RPMI7951 (cell line): ENCODE measurements around the gene ADAMTS18. TPM values are rescaled to one million over a fixed set of nuclear protein-coding genes. Genes with fewer than 3 reads are reported as not detected.
A peak's percentile ranks its signal among the peaks of the same experiment; 100 is the strongest.

Experiments
- DNase-seq: peaks from one replicate; pipeline ENCODE4 v3.0.0-alpha.2; 2012; ENCODE audit warnings: low read depth
- total RNA-seq: library from RNA; depleted of rRNA; stranded (reverse); fragments of >200 nt; shearing (Covaris generic); gene quantifications from 2 replicates; pipeline ENCODE4 v1.2.3, GENCODE V29; 2014

ADAMTS18 gene
- total RNA-seq, 1 experiment from 2014 or later = not detected

DNA sequence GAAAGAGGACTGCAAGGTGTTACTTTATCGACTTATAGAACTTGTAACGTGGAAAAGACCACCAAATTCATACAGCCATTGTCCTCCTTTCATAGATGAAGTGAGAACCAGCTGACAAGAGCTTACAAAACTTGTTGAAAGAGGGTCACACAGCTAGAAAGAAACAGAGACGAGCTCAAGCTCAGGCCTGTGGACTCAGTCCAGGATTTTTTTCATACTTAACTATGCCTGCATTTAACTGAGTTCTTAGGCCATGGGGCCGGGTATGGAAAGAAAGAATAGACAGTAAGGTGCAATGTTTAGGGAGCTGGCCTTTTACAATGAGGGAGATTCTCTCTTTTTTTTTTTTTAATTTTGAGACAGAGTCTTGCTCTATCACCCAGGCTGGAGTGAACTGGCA is 106.1 kb downstream of the ADAMTS18 start:
- DNase-seq = no peak

- no peak for DNase-seq
Observed at GRCh38 chr16:77328274-77328673, 106.6 kb downstream of the ADAMTS18 start.

DNA sequence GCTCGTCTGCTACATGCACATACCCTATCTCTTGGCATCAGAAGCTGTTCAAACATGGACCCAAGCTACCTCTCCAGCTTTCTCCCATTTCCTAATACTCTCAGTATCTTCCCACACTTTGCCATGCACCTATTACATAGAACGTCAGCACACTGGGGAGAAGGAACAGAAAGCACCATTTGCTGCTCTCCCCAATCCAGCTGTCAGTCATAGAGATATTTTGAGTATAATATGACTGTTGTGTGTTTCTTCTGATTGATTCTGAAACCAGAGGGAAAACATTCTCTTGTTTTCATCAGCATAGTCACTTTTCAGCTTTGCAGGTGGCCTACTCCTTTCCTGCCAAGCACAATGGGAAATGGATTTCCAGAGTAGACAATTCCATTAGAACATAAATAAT is 107.1 kb downstream of the ADAMTS18 start:
- no peak for DNase-seq

DNA sequence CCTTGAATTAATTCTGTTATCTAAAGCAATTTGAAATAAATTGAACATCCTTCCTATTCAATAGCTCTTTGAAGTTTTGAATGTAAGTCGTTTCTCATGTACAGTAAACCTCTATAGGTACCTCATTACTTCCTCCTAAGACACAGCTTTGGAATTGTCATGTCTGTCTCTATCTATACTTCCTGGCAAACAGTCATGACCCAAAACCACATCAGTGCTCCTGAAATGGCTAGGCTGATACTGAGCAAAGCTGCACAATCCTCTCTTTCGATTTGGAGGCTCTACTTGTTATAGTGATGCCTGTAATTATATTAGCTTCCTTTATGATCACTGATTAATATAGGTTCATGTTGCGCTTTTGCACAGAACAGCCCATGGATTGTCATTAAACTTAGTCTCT is 110.1 kb downstream of the ADAMTS18 start:
- no peak for DNase-seq

- no peak for DNase-seq
Observed at GRCh38 chr16:77323695-77324094, 111.1 kb downstream of the ADAMTS18 start.

- DNase-seq = no peak
Observed at GRCh38 chr16:77322757-77323156, 112.1 kb downstream of the ADAMTS18 start.

GRCh38 chr16:77317059-77317458 is 117.8 kb downstream of the ADAMTS18 start:
- no peak for DNase-seq

DNA sequence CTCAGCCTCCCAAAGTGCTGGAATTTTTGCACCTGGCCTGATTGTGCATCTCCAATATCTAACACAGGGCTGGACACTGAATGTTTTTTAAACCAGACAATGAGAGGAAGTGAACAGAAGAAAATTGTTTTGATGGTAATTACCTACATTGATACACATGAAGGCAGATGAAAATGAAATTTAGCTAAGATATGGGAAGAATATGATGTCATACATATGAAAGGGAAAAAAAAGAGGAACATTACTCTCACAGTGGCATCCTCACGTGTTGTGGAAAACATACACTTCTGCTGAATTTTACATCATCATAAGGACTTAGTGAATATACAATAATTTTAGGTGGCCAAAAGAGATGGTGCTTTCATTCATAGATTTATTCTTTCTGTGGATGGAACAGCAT is 124.0 kb downstream of the ADAMTS18 start:
- no peak for DNase-seq

- peak; percentile 50 for DNase-seq
Observed at GRCh38 chr16:77308163-77308561, 126.7 kb downstream of the ADAMTS18 start.

DNA sequence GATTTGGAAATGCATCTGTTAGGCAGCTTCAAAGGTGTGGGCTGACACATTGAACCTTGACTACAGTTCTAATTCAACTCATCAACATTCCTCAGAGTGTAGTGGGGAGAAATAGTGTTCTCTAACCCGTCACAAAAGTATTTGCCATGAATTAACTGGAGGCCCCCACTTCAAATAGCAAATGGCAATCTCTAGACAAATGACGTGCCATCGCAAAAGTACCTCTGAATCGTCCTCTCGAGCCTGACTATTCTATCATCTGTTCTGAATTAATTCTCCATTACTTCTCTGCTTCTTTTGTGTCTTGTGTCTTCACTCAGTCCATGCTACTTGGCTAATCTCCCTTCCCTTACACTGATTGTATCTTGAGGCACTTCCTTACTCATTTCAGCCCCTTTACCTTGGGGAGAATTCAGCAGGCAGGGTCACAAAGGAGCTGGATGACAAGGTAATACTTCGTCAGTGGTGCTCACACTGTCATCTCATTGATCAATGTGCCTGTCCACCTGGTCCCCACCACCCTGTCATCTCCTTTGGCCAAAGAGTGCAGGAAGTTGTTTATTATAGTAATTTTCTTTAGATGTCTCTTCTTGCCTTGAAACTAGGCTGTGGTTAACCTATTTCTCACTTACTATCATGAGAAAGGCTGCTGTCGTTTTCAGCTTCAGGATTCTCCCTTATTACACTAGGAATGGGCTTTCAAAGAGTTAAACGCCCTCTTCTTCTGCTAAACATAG is 127.2 kb downstream of the ADAMTS18 start:
- DNase-seq = no peak

DNA sequence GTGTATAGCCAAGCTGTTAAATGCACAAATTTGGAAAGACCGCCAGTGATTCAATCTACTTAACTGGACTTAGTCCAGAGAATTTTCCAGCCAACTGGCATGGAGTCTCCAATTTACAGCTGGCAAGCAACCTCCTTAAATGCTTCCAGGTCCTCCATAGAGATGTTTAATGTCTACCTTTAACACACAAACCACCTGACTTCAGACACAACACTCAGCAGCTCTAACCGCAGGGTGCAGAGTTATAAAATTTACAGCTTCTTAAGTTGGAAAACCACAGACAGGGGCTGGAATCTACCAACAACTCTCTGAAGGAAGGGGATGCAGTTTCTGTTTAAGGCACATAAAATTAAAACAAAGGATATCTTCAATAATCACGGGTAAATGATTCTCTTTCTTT is 128.8 kb downstream of the ADAMTS18 start:
- DNase-seq = no peak

- DNase-seq = no peak
Observed at GRCh38 chr16:77304877-77305276, 130.0 kb downstream of the ADAMTS18 start.

- no peak for DNase-seq
Observed at GRCh38 chr16:77304134-77304533, 130.7 kb downstream of the ADAMTS18 start.

DNA sequence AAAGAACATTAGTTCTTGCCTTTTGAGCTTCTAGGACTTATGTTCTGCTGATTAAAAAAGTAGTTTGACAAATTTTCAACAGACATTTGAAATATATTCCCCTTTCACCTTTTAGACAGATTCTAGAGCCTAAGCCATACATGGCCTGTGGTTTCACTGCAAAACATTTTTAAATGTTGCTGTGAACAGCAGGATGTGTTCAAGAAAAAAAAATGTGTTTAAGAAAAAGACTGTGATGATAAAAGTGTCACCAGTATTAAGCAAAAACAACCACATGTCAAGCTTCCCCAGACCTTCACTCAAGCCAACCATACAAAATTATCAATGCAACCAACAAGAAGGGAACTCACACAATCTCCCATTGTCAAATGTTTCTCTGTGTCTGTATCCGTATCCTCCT is 132.2 kb downstream of the ADAMTS18 start:
- DNase-seq = no peak

DNA sequence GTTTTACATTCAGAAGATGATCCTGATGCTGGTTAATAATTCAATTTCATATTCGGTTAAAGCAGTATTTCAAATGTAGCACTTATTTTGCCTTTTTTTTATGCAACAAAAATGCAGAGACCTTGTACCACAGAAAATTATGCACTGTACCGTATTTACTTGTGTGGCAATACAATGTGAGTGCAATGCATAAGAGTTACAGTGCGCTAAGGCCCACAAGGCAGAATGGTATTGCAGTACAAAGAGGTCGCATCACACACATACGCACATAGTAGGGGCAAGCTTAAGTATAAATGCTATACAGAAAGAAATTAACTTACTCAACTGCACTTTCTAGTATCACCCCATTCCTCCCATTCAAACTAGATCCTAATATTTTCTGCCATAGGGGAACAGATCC is 132.6 kb downstream of the ADAMTS18 start:
- DNase-seq = no peak

- no peak for DNase-seq
Observed at GRCh38 chr16:77300256-77300655, 134.6 kb downstream of the ADAMTS18 start.

GRCh38 chr16:77299395-77299794 is 135.4 kb downstream of the ADAMTS18 start:
- DNase-seq = no peak

DNA sequence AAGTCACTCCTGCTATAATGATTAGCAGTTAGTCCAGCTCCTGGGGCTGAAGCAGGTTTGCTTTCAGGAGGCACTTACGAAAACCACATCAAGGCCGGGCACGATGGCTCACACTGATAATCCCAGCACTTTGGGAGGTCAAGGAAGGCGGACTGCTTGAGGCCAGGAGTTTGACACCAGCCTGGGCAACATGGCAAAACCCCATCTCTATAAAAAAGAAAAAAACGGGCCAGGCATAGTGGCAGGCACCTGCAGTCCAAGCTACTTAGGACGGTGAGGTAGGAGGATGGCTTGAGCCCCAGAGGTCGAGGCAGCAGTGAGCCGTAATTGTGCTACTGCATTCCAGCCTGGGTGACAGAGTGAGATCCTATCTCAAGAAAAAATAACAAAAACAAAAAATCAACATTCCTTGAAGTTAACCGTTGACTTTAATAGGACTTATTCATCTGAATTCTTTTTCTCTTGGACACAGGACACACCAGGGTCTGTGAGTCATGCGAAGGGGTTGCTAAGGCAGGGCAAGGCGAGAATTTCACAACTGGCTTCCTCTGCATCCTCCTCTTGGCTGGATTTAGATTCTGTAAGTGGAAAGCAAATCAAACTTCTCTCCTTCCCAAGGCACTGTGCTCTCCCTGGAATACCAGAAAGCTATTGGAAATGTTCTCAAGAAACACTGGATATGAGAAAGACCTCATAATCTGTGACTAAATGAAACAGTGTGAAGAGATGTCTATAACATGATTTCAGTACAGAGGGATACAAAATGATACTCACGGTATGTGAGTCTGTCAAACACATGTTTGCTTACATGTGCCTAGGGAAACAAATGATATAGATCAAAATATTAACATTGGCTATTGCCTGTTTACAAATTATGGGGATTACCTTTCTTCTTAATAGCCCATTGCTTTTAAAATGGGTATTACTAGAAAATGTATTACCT is 136.1 kb downstream of the ADAMTS18 start:
- peak; percentile 87 for DNase-seq

DNA sequence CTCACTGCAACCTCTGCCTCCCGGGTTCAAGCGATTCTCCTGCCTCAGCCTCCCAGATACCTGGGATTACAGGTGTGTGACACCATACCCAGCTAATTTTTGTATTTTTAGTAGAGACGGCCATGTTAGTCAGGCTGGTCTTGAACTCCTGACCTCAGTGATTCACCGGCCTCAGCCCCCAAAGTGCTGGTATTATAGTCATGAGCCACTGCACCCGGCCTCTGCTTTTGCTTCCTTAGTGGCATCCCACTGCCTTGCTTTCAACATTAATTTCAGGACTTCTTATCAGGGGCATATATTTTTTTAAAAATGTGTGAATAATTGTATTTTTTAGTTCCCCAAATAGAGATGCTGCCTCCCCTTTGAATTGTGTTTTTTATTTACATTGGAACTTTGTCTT is 136.8 kb downstream of the ADAMTS18 start:
- peak; percentile 33 for DNase-seq

DNA sequence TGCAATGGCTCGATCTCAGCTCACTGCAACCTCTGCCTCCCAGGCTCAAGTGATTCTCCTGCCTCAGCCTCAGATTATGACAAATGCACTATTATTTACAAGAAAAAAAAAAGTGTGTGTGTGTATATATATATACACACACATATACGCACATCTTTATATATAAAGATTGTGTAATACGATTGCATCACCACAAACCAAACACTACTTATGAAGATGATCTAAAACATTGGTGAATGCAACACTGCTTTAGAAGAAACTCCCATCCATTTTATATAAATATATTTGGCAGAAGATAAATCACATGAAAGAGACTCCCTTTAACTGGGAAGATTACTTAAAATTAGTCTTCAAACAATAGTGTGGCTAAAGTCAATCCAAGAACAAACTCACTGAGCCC is 138.9 kb downstream of the ADAMTS18 start:
- no peak for DNase-seq

GRCh38 chr16:77290451-77291115 is 144.3 kb downstream of the ADAMTS18 start:
- no peak for DNase-seq

DNA sequence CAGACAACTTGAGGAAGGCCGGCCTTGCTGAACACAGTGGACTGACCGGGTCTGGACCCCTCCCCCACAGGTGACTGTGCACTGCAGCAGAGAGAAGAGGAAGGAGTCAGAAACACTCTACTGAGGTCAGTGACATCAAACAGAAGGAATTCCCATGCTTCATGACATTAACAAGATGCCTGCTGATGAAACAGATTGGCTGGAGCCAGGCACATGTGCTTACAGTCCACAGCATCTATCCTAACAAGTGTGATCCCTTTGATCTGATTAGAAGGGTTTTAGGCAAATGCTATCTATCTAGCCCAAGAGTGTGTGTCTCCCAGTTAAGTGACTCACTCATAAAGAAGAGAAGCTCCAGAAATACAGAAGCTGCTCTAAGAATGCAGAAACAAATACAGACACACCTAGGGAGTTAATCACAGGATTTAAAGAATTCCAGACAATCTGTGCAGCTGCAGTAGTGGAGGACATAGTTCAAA is 145.5 kb downstream of the ADAMTS18 start:
- DNase-seq = peak; percentile 51
